Measurements from ENCODE around the gene BOK.

BOK gene

DNA sequence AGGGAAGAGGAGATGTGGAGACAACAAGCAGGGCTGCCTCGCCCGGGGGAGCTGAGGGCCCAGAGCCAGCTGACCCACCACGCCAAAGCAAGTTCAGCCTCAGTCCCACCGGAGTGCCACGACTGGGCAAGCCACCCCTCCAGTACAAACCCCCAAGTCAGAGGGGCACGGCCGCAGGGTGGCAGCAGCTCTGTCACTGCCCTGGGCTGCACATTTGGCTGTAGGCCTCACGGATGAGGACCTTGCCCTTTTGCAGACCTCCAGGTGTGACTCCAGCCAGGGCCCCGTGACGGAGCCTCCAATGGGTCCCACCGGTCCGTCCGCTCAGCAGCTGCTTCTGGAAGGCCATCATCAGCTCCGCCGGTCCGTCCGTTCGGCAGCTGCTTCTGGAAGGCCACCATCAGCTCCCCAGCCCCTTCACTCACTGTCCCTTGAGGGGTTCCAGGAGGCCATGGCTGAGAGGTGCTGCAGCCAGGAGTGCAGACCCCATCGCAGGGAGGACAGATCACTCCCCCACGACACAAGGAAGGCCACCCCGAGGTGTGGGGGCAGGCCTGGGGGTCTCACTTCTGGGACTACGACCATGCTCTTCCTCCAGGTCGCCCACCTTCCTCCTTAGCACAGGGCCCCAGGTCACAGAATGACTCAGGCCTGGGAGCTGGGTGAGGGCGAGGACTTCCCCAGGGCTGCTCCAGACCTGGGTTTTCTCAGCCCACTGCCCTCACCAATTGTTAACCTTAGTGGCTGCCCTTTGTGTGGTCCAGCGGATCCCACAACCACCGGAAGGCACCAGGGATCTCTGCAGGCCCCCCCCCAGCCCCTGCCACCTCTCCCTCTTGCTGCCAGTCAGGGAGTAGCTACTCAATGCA is 25.6 kb upstream of the BOK start:
- DNase-seq (ENCODE audit: insufficient read length, low spot score), result no peak
- TF ChIP-seq, protein P1, sequence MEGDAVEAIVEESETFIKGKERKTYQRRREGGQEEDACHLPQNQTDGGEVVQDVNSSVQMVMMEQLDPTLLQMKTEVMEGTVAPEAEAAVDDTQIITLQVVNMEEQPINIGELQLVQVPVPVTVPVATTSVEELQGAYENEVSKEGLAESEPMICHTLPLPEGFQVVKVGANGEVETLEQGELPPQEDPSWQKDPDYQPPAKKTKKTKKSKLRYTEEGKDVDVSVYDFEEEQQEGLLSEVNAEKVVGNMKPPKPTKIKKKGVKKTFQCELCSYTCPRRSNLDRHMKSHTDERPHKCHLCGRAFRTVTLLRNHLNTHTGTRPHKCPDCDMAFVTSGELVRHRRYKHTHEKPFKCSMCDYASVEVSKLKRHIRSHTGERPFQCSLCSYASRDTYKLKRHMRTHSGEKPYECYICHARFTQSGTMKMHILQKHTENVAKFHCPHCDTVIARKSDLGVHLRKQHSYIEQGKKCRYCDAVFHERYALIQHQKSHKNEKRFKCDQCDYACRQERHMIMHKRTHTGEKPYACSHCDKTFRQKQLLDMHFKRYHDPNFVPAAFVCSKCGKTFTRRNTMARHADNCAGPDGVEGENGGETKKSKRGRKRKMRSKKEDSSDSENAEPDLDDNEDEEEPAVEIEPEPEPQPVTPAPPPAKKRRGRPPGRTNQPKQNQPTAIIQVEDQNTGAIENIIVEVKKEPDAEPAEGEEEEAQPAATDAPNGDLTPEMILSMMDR (IDR thresholded peaks at IDR 0.05; ENCODE audit: insufficient read depth, missing control alignments), result no peak
- no peak for FAIRE-seq

DNA sequence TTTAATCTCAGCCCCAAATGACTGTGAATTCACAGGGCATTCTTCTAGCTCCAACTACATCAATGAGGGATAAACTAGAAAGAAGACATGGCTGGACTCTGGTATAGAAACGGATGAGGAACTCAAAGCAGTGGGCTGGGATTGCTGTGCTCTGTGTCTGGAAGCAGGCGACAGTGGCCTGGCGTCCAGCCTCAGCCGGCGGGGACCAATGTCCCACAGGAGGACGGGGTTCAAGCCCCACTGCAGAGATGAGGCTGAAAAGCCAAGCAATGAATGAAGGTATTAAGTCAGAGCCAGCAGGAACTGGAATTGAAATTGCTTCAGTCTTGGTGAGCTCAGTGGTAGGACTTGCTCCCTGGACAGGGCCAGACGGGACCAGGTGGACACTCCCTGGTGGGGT is 24.3 kb upstream of the BOK start:
- DNase-seq (ENCODE audit: insufficient read length, low spot score), result no peak
- TF ChIP-seq, protein P1 (IDR thresholded peaks at IDR 0.05; ENCODE audit: insufficient read depth, missing control alignments), result no peak
- FAIRE-seq, result no peak

DNA sequence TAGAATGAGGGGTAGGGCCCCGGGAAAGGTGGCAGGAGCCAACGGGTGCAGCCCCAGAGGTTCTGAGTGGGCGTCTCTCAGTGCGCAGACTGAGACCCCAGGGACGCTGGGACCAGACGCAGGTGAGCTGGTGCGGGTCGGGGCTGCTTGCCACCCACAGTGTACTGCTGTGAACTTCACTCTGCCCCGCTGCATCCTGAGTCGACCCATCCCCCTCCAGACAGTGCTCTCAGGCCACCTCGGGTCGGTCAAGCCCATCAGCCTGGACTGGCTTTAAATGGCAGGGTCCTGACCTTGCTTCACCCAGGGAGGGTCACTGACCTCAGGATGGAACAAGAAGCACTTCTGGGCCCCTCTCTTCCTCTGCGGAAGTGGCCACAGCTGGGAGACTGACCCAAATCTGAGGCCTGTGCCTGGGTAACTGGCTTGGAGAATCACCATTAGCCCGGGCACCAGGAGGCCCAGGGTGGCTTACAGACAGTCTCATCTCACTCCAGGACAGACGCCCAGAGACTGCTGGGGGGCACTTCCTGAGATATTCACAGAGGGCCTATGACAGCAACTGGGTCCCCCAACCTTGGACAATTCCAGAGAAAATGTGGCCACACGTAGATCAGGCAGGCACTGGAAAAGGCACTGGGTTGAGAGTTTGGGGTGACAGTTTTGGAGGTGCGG is 23.7 kb upstream of the BOK start:
- TF ChIP-seq, protein P1 (IDR thresholded peaks at IDR 0.05; ENCODE audit: insufficient read depth, missing control alignments), result no peak
- DNase-seq (ENCODE audit: insufficient read length, low spot score), result no peak
- FAIRE-seq, result no peak

DNA sequence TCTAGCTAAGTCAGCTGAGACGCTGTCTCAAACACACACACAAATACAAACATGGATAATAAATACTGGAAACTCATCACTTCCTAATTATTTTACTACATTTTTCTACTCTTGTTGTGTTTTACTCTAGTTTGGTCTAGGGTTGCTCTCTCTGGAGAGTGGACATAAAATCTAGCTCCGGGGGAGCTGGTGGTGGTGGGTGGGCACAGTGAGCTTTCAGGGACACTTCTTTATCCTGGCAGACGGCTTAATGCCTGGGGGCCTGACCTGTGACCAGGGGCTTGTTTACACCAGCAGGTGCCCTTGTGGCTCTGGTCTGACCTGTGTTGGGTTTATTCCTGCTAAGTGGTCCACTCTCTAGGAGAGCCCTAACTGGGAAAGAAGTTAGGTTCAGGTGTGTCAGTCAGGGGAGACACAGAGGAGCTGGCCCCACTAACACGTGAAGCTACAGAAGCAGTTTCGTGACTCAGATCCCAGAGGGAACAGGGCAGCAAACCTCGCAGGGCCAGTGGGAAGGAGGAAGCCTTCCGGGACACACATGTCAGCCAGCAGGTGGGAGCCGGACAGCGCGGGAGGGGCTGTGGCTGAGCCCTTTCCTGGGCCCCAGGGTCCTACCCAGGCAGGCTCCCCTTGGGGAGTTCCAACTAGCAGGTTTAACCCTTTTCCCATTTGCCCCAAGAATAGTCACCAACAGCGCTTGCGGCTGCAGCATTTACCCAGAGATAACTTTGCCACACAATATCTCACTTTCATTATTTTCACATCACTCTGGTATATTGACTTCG is 22.5 kb upstream of the BOK start:
- no peak for DNase-seq (ENCODE audit: insufficient read length, low spot score)
- FAIRE-seq, result no peak
- TF ChIP-seq, protein P1 (IDR thresholded peaks at IDR 0.05; ENCODE audit: insufficient read depth, missing control alignments), result no peak

DNA sequence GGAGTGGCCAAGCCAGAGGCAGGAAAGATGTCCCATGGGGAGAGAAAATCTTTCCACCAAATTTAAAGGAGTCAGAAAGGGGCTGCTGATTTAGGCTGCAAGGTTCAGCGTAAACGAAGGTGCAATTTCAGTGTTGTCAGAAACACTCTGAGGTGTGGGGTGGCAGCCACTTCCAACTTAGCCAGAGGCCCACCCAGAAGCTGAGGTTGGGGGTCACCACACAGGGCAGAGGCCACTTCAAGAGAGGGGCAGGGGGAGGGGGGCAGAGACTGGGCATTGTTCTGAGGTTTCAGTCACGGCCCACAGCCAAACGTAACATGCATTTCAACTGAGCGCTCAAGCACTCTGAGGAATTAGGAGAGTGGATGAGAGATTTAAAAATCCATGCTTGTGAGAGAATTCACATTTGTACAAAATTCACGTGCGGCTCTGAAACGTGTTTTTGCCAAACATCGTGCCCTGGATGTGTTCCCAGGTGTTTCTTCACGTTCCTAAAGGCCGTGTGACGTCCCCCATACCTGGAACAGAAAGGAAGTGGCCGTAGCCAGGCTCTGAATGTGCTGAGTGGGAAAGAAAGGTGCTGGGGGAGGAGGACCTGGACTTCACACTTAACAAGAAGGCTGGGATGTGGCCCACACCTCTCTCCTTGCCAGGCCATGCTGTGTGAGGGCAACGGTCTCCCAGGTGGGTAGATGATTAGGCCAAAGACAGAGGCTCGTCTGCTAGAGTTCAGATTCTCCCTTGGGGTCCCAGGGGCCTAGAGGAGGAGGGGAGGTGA is 19.5 kb upstream of the BOK start:
- DNase-seq (ENCODE audit: insufficient read length, low spot score) (no peak), FAIRE-seq (no peak)
- TF ChIP-seq, protein P1 (IDR thresholded peaks at IDR 0.05; ENCODE audit: insufficient read depth, missing control alignments), result no peak

DNA sequence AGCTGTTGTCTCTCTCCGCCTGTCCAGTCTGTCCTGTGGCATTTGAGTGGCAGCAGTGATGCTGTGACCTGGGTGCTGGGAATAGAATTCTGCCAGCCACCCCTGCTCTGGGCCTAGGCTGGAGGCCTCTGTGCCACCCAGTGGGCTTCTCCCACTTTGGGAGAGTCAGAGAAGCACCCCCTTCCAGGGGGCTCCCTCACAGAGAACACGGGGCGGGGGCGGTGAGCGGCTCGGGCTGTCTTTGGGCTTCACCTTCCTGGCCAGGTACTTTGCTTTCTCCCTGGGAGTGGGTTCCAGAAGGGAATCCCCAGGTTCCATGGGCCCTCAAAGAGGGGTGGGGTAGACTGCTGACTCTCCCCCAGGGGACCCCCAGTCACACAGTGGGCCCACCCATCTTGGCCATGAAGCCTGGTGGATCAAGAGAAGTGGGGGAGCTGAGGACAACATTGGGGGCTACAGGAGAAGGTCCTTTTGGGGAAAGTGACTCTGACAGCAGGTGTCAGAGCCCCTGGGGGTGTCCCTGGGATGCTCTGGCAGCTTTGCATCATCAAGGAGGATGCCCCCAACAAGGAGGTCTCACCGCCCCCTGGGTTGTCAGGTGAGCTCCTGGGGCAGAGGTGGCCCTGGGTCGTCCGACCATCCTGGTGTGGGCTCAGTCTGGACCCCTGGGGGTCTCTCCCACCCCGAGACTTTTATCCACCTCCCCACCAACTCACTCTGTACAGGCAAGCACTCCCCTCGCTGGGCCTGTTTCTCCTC is 18.8 kb upstream of the BOK start:
- FAIRE-seq (no peak), DNase-seq (ENCODE audit: insufficient read length, low spot score) (no peak)
- TF ChIP-seq, protein P1 (IDR thresholded peaks at IDR 0.05; ENCODE audit: insufficient read depth, missing control alignments), result no peak
